Left lung (tissue), 10 donors: ENCODE data around the gene PSMD6. TPM values are rescaled to one million over a fixed set of nuclear protein-coding genes. Genes with fewer than 3 reads are reported as not detected.

ENCODE experiments used
- ATAC-seq: fragments of 200-7000 bp; cut with Tn5 transposase; one replicate; pipeline ENCODE4 v1.9.1; 2020; ENCODE audit warnings: moderate library complexity
- DNase-seq, 4 donors: peaks; one replicate each; pipeline ENCODE4 v3.0.0-alpha.2; 2013 to 2020
- H3K27ac ChIP-seq, 2 donors: fragments of 200-600 bp; sonication (generic) in 1 of 2; one replicate each; pipeline versions ENCODE4 v1.5.0 to v1.8.0; 2020 to 2021
- H3K27me3 ChIP-seq, 2 donors: fragments of 200-600 bp; sonication (generic) in 1 of 2; one replicate each; pipeline versions ENCODE4 v1.5.0 to v1.8.0; 2020 to 2021
- H3K36me3 ChIP-seq, 2 donors: fragments of 200-600 bp; sonication (generic) in 1 of 2; one replicate each; pipeline versions ENCODE4 v1.5.0 to v1.8.0; 2020 to 2021
- H3K4me1 ChIP-seq, 2 donors: fragments of 200-600 bp; one replicate each; pipeline ENCODE4 v1.8.0; 2021
- H3K4me3 ChIP-seq, 2 donors: fragments of 200-600 bp; sonication (generic) in 1 of 2; one replicate each; pipeline versions ENCODE4 v1.5.0 to v1.8.0; 2020 to 2021; ENCODE audit warnings: mild to moderate bottlenecking in 1 of 2
- H3K9me3 ChIP-seq, 2 donors: fragments of 200-600 bp; sonication (generic) in 1 of 2; one replicate each; pipeline versions ENCODE4 v1.5.0 to v1.8.0; 2020 to 2021
- intact Hi-C, 2 donors: fragments of 100-400 bp; cut with DNase I; formaldehyde crosslinking; loops; one replicate each; pipeline versions ENCODE4 v1.11.2 to v1.14.2; 2022
- polyA plus RNA-seq, 6 donors: library from polyadenylated mRNA; unstranded; fragments of 120-200 nt; gene quantifications; one replicate each; pipeline ENCODE4 v1.2.1, GENCODE V29; 2013; ENCODE audit not compliant: insufficient read length in 6 of 6
- total RNA-seq, 2 donors: library from RNA; stranded (reverse); fragmentation: NEBNext Ultra II Directional; extraction: Animal tissue kit (Norgen Biotek cat#: 25700); gene quantifications; one replicate each; pipeline ENCODE4 v1.2.1, GENCODE V29; 2021
- TF ChIP-seq, protein P1 (sequence below), 2 donors: fragments of 200-600 bp; sonication (generic) in 1 of 2; IDR thresholded peaks; one replicate each; pipeline versions ENCODE4 v1.5.0 to v1.8.0; 2021; ENCODE audit warnings: antibody characterized with exemption in 2 of 2
- donor health status: DM: no; HTN: yes; CAD: no.
- donor health status: DM: no; HTN: no; CAD: no.

The PSMD6 gene
- total and polyA plus RNA-seq, 8 donors = 48.8 to 104 (median 93.2) TPM

DNA sequence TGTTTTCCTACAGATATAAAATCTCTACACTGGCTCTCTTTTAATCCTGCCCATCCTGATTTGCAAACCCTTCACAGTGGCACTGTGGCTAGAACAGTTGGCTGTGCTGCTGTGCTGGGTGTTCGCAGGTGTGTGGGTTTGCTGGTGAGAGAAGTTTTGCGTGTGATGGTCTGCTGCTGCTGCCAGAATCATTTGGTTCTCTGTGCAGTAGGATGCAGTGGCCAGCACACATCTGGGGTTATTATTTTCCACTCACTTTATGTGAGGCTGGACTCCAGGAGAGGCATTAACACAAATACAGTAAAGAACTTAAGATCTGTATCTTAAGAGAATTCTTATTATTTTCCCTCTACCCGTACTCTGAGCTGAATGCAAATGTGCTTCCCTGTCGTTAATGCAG lies 16.0 kb upstream of the PSMD6 start:
- H3K27ac ChIP-seq = no peak overlapping the region
- no peaks in the 10 kb centered on the region for H3K9me3 ChIP-seq
- no peaks in the 10 kb centered on the region for H3K36me3 ChIP-seq
- intact Hi-C loops = loop anchor here in 1 of 2 donors (10.0 kb wide), 1 partner anchor 365 kb away; no protein-coding TSS in a partner anchor
- TF ChIP-seq, protein P1, sequence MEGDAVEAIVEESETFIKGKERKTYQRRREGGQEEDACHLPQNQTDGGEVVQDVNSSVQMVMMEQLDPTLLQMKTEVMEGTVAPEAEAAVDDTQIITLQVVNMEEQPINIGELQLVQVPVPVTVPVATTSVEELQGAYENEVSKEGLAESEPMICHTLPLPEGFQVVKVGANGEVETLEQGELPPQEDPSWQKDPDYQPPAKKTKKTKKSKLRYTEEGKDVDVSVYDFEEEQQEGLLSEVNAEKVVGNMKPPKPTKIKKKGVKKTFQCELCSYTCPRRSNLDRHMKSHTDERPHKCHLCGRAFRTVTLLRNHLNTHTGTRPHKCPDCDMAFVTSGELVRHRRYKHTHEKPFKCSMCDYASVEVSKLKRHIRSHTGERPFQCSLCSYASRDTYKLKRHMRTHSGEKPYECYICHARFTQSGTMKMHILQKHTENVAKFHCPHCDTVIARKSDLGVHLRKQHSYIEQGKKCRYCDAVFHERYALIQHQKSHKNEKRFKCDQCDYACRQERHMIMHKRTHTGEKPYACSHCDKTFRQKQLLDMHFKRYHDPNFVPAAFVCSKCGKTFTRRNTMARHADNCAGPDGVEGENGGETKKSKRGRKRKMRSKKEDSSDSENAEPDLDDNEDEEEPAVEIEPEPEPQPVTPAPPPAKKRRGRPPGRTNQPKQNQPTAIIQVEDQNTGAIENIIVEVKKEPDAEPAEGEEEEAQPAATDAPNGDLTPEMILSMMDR (IDR thresholded peaks at IDR 0.05) = no peak
- H3K27me3 ChIP-seq = peaks cover 0 to 7% of the 10 kb centered on the region in 2 donors
- no peak for ATAC-seq
- no peaks in the 10 kb centered on the region for H3K4me1 ChIP-seq
- no peak overlapping the region for H3K4me3 ChIP-seq
- no peak for DNase-seq

DNA sequence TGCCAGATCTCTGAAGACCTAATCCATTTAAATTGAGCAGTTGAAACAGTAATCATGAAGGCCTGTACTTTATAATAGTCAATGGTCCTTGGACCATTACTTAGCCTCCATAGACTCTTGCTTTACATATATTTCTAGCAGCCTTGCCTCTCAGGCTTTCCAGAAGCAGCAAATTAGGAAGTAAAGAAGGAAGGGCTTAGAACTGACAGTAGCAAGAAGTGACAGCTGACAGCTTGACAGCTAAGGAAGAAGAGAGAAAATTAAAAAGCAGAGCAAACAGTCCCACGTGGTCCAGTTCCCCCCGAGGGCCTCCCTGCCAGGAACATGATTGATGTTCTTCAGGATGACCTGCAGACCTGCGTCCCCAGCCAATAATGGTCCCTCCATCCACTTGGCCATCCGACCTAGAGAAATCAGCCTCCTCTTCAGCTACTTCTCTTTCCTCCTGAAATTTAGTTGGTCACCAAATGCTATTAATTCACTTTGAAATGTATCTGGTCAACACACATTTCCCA lies 15.0 kb upstream of the PSMD6 start:
- H3K27ac ChIP-seq = no peak overlapping the region
- DNase-seq (no peak), ATAC-seq (no peak)
- H3K9me3 ChIP-seq = no peaks in the 10 kb centered on the region
- peaks cover 0 to 7% of the 10 kb centered on the region in 2 donors for H3K27me3 ChIP-seq
- H3K4me3 ChIP-seq = no peak overlapping the region
- intact Hi-C loops = loop anchor here in 1 of 2 donors (10.0 kb wide), 1 partner anchor 366 kb away; no protein-coding TSS in a partner anchor
- TF ChIP-seq, protein P1 (IDR thresholded peaks at IDR 0.05) = no peak
- H3K36me3 ChIP-seq = no peaks in the 10 kb centered on the region
- no peaks in the 10 kb centered on the region for H3K4me1 ChIP-seq

DNA sequence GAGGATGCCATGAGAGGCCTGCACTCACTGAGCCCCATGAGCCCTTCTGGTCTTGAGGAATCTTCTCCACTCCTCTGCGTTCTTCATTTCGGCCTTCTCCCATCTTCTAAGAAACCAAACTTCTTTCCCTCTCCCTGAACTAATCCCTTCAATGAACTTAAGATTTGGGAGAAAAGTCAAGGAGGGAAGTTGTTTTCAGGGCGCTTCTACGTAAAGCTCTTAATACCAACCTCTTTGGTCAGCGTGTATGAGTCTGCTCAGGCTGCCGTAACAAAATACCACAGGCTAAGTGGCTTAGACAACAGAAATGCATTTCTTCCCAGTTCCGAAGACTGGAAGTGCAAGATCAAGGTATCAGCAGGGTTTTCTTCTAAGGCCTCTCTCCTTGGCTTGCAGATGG lies 13.8 kb upstream of the PSMD6 start:
- TF ChIP-seq, protein P1 (IDR thresholded peaks at IDR 0.05) = no peak
- H3K27ac ChIP-seq = no peak overlapping the region
- ATAC-seq = no peak
- H3K9me3 ChIP-seq = no peaks in the 10 kb centered on the region
- no peak overlapping the region for H3K4me3 ChIP-seq
- intact Hi-C loops = loop anchor here in 1 of 2 donors (10.0 kb wide), 1 partner anchor 368 kb away; no protein-coding TSS in a partner anchor
- H3K27me3 ChIP-seq = peaks cover 0 to 7% of the 10 kb centered on the region in 2 donors
- no peaks in the 10 kb centered on the region for H3K36me3 ChIP-seq
- no peak for DNase-seq
- no peaks in the 10 kb centered on the region for H3K4me1 ChIP-seq

DNA sequence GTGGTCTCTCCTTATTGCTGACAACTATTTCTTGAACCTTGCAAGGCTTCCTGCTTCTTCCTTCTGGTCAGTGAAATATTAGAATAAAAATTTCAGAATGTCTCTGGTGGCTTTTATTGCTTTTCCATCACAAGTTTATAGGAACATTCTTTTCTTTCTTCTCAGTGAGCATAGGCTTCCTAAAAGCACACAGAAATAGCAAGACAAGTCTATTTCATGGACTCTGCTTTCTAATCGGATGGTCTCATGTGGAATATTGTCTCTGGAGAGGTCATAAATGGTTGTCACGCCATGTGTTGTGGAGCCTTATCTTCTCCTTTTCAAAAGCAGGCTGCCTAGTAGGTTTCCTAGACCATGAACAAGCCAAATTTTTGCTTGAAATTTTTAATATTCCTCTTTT lies 9.8 kb upstream of the PSMD6 start:
- TF ChIP-seq, protein P1 (IDR thresholded peaks at IDR 0.05) = no peak
- peaks cover 7 to 8% of the 10 kb centered on the region in 2 donors for H3K4me1 ChIP-seq
- no peak overlapping the region for H3K27ac ChIP-seq
- no peak for ATAC-seq
- peaks cover 3 to 8% of the 10 kb centered on the region in 2 donors for H3K27me3 ChIP-seq
- H3K9me3 ChIP-seq = no peaks in the 10 kb centered on the region
- intact Hi-C loops = loop anchor here in 1 of 2 donors (10.0 kb wide), 1 partner anchor 372 kb away; no protein-coding TSS in a partner anchor
- H3K4me3 ChIP-seq = no peak overlapping the region
- H3K36me3 ChIP-seq = no peaks in the 10 kb centered on the region
- no peak for DNase-seq

DNA sequence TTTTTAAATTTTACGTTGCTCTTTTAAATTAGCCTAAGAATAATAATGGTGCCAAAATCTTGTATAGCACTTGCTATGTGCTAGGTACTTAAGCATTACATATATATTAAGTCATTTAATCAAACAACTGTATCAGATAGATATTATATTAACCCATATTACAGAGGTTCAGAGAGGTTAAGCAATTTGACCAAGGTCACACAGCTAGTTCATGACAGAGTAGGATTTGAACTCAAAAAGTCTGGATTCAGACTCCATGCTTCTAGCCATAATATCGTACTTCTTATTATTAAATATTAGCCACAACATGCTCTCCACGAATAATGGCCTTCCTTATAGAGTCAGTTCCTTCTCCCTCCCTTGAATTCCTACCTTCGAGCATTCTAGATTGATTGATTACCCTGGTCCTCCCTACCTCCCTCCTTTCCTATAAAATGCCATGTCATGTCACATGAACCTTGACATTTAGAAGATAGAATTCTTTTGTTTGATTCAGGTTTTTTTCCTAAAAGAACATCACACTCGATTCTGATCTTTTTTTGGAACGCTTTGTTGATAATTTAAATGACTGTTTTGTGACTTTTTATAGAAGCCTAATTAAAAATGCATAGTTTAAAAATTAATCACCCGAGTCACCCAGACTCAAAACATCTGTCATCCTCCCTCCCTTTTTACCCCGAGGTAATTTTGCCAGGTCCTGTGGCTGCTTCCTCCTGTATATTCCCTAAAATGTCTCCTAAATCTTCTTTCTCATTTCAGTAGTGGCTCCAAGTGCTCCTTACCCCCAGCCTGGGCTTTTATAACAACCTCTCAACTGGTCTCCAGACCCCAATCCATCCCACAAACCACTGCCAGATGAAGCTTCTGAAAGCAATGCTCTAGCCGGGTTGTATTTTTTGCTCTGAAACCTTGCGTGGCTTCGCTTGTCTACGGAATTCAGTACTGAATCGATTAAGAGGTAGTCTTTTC lies 8.5 kb upstream of the PSMD6 start:
- Histone ChIP-seq H3K4me1 (peaks cover 7 to 8% of the 10 kb centered on the region in 2 donors), H3K27me3 (peaks cover 5 to 8% of the 10 kb centered on the region in 2 donors), H3K9me3 (no peaks in the 10 kb centered on the region), H3K27ac (no peak overlapping the region), H3K4me3 (no peak overlapping the region), H3K36me3 (no peaks in the 10 kb centered on the region)
- intact Hi-C loops = loop anchor here in 1 of 2 donors (2.0 to 10.0 kb wide), 2 partner anchors 373 to 453 kb away; no protein-coding TSS in a partner anchor
- DNase-seq = no peak
- TF ChIP-seq, protein P1 (IDR thresholded peaks at IDR 0.05) = no peak
- no peak for ATAC-seq
